Hepatic stellate cell (primary cell): ENCODE measurements around the gene CEP250.
A peak's percentile ranks its signal among the peaks of the same experiment; 100 is the strongest.
"Not testable (repeated sequence)": the region's sequence is repeated elsewhere in the genome, so short reads cannot be mapped to it uniquely, and the experiment has no call there.

ENCODE experiments used
- DNase-seq: peaks from one replicate; pipeline ENCODE4 v3.0.0; 2011; ENCODE audit warnings: low spot score

CEP250 gene, protein sequence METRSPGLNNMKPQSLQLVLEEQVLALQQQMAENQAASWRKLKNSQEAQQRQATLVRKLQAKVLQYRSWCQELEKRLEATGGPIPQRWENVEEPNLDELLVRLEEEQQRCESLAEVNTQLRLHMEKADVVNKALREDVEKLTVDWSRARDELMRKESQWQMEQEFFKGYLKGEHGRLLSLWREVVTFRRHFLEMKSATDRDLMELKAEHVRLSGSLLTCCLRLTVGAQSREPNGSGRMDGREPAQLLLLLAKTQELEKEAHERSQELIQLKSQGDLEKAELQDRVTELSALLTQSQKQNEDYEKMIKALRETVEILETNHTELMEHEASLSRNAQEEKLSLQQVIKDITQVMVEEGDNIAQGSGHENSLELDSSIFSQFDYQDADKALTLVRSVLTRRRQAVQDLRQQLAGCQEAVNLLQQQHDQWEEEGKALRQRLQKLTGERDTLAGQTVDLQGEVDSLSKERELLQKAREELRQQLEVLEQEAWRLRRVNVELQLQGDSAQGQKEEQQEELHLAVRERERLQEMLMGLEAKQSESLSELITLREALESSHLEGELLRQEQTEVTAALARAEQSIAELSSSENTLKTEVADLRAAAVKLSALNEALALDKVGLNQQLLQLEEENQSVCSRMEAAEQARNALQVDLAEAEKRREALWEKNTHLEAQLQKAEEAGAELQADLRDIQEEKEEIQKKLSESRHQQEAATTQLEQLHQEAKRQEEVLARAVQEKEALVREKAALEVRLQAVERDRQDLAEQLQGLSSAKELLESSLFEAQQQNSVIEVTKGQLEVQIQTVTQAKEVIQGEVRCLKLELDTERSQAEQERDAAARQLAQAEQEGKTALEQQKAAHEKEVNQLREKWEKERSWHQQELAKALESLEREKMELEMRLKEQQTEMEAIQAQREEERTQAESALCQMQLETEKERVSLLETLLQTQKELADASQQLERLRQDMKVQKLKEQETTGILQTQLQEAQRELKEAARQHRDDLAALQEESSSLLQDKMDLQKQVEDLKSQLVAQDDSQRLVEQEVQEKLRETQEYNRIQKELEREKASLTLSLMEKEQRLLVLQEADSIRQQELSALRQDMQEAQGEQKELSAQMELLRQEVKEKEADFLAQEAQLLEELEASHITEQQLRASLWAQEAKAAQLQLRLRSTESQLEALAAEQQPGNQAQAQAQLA (N-terminal part only)

GRCh38 chr20:35454881-35455609 lies at the start of gene CEP250:
Gene CEP250 (plus strand): TSS chr20:35455598. CDS start chr20:35462368, 6,770 bp downstream.
- DNase-seq, result peak; percentile 89

DNA sequence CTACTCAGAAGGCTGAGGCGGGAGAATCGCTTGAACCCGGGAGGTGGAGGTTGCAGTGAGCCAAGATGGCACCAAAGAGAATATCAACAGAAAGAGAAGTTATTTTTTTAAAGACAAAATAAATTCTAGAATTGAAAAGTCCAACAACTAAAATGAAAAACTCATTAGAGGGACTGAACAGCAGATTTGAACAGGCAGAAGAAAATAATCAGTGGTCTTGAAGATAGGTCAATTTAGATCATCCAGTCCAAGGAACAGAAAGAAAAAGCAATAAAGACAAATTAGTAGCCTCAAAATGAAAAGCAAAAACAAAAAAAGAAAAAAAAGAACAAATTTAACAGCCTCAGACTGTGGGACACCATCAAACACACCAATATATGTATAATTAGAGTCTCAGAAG lies 49.6 kb upstream of the CEP250 start:
- no peak for DNase-seq

DNA sequence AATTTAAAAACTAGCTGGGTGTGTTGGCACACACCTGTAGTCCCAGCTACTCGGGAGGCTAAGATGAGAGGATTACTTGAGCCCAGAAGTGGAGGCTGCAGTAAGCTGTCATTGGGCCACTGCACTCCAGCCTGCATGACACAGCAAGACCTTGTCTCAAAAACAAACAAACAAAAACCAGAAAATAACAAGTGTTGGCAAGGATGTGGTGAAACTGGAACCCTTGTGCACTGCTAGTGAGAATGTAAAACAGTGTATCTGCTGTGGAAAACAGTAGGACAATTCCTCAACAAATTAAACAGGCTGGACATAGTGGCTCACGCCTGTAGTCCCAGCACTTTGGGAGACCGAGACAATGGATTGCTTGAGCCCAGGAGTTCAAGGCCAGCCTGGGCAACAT lies 47.1 kb upstream of the CEP250 start:
- no peak for DNase-seq

DNA sequence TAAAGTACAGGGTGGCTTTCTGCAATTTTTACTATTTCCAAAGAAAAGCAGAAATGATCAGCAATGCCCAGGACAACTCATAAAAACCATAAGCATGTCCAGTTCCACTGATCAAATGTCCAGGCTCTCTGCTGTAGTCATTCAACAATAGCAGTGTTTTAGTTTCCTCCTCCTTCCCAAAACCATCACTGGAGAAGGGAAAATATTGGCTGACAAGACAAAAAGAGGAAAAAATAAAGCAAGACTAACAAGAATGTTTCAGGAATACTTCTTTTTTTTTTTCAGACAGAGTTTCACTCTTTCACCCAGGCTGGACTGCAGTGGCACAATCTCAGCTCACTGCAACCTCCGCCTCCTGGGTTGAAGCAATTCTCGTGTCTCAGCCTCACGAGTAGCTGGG lies 45.9 kb upstream of the CEP250 start:
- DNase-seq, result no peak

DNA sequence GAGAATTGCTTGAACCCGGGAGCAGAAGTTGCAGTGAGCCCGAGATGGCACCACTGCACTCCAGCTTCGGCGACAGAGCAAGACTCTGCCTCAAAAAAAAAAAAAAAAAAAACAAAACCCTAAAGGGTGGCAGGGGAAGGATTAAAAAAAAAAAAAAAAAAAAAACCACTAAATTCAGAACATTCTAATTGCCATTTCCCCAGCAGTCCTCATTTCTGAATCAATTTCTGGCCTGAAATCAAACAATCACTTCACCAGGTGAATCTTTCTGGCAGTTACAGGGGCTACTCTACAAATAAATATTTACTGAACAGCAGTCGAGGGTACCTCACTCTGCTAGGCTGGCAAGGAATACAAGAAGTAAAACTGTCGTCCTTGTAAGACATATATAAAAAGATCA lies 44.8 kb upstream of the CEP250 start:
- no peak for DNase-seq

GRCh38 chr20:35421322-35421721 lies 34.1 kb upstream of the CEP250 start:
- DNase-seq, result no peak

GRCh38 chr20:35431621-35432429 lies 23.6 kb upstream of the CEP250 start:
- DNase-seq, result no peak

- DNase-seq, result no peak
Observed at GRCh38 chr20:35432430-35432735, 23.0 kb upstream of the CEP250 start.

DNA sequence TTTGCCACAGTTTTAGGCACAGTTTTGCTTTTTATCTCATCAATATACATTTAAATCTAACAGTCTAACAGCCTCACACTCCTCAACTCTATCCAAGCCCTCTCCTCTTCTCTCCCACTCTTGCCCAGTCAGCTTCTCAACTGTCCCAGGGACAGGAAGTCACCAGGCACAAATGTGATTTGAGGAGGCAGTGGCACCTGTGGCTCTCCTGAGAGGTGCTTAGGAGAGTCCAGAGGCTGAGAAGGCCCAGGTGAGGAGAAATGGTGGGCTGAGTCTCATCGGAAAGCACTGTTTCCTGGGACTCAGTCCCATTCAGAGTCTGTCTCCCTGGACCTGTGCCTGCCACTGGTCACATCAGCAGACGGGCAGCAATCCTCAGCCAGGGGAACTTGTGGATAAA lies 22.1 kb upstream of the CEP250 start:
- DNase-seq, result no peak

DNA sequence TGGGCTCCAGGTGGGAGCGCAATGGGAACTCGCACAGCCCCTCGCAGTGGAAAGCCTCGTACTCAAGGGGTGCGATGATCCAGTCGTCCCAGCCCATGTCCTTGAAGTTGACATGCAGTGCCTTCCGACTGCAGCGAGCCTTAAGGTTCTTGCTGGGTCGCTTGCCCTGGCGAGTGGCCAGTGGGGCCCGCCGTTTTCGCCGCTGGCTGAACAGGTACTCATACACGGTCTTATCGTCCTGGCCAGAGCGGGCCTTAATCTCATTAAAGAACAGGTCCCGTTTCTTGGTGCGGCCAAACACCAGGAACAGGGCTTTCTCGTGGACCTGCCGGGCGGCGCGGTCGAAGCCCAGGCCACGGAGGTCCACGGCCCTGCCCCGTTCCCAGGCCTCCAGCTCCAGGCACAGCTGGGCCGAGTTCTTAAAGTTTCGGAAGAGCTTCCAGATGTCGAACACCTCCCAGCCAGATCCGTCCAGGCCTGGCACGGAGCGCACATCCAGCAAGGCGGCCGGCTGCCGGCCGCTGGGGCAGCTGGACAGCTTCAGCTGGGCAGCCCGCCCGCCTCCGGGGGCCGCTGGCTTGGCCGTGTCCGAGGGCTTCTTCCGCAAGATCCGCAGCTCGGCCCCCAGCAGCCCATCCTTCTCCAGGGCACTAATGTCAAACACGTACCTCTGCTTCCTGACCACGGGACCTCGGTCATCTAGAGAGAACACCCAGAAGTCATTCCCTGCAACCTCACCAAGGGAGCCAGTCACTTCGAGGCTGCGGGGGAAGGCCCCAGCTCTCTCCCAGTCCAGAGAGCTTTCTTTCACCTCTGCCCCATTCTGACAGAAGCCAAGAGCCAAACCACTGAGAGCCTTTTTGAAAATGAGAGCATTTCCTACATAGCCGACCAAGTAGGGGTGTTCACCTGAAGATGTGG lies 21.1 kb upstream of the CEP250 start:
- no peak for DNase-seq

DNA sequence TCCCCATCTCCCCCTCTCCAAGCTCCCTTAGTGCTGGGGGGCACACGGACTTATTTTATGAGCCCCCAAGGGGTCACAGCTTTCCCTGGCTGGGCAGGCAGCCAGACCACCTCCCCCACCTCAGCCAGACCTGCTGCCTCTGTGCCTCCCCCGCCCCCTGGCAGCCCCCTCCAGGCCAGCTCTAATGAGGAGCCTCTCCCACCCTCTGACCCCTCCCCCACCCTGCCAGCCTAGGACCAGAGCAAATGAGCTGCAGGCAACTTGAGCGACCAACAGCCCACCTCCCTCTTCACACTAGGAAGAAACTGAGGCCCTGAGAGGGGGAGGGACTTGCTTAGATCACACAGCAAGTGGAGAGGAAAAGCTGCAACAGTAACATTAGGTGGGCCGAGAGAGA lies 19.2 kb upstream of the CEP250 start:
- DNase-seq, result no peak

DNA sequence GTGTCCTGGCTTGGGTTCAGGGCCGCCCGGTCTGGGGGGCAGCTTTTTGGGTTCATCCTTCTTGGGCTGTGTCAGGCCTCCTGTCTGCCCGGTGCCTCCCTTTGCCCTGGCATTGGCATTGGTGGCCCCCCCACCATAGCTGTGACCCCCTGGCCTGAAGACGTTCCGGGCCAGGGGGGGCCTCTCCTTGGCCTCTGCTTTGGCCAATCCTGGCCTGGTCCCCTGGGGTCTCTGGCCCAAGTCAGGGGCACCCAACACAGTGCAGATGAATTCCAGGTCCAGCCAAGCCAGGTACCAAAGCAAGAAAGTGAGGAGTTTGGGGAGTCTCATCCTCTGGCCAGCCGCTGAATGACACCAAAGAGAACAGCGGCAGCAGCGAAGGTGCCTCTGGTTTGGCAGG lies 17.8 kb upstream of the CEP250 start:
- no peak for DNase-seq

DNA sequence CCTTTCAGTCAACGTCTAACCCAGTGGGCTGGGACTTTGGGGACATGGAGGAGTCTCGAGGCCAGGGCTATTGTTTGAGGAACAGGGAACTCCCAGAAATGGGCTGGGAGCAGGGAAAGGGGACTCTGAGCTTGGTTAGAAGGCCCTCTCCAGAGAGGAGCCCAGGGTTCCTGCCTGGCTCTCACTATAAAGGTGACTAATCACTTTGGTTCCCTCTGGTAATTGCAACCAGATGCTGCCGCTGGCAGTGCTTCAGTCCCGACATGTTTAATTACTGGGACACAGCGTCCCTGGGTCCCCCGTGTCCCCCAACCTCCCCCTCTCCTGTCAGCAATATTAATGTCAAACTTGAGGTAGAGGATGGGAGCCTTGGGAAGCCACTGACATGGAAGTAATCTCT lies 12.4 kb upstream of the CEP250 start:
- DNase-seq, result peak; percentile 71

- DNase-seq, result no peak
Observed at GRCh38 chr20:35444226-35444625, 11.2 kb upstream of the CEP250 start.

- DNase-seq, result no peak
Observed at GRCh38 chr20:35446356-35447078, 8.9 kb upstream of the CEP250 start.

DNA sequence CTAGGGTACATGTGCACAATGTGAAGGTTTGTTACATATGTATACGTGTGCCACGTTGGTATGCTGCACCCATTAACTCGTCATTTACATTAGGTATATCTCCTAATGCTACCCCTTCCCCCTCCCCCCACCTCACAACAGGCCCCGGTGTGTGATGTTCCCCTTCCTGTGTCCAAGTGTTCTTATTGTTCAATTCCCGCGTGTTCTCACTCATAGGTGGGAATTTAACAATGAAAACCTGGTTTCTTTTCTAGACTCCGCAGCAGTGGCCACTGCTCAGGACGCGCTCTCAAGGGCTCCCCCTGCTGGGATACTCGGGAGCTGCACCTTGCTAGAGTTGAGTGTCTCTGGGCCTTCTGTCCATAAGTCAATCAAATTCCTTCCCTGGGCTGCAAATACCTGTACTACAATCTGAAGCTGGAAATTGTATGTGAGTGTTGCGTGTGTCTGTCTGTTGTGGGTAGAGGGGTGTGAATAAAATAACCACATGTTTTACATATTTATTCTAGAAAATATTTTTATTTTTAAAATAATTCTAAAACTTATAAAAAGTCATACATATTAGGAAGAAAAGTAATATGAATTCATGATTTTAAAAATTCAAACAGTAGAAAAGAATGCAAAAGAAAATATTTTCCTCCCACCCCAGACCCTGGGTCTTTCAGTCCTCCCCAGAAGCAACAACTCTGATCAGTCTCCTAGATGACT lies 8.2 kb upstream of the CEP250 start:
- peak; percentile 73 for DNase-seq

DNA sequence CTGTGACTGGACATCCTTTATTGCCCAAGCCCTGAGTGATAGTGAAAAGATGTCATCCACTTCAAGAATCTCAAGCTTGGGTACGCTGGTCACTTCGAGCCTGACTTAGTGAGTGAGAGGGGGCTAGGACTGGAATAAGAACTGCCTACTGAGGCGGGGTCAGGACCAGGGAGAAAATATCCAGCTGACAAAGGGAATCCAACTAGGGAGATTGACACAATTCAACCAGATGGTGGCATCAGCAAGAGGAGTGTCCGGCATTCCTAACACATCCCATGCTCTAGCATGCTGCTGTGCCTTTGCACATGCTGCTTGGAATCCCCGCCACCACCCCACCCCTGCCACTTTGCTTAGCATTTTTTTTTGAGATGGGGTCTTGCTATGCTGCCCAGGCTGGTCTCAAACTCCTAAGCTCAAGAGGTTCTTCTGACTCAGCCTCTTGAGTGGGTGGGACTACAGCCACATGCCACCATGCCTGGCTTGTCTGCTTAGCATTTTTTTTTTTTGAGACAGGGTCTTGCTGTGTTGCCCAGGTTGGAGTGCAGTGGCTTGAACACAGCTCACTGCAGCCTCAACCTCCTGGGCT lies 6.5 kb upstream of the CEP250 start:
- DNase-seq, result no peak

DNA sequence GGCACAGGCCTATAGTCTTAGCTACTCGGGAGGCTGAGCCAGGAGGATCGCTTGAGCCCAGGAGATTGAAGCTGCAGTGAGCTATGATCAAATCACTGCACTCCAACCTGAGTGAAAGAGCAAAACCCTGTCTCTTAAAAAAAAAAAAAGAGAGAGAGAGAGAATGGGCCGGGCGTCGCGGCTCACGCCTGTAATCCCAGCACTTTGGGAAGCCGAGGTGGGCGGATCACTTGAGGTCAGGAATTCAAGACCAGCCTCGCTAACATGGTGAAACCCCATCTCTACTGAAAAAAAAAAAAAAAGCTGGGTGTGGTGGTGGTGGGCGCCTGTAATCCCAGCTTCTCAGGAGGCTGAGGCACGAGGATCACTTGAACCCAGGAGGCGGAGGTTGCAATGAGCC lies 5.5 kb upstream of the CEP250 start:
- not testable (repeated sequence) for DNase-seq
